HEK293T (cell line): ENCODE results near the gene STX4.

ENCODE experiments used
- FOXA1 ChIP-seq: fragments of 450-650 bp; IDR thresholded peaks from 2 replicates; pipeline ENCODE4 v1.6.1; 2016; ENCODE audit warnings: mild to moderate bottlenecking
- FOXK2 ChIP-seq: fragments of 450-650 bp; IDR thresholded peaks from 2 replicates; pipeline ENCODE4 v1.6.1; 2016; ENCODE audit warnings: mild to moderate bottlenecking
- SP1 ChIP-seq: fragments of 450-650 bp; IDR thresholded peaks from 2 replicates; pipeline ENCODE4 v1.6.1; 2017

DNA sequence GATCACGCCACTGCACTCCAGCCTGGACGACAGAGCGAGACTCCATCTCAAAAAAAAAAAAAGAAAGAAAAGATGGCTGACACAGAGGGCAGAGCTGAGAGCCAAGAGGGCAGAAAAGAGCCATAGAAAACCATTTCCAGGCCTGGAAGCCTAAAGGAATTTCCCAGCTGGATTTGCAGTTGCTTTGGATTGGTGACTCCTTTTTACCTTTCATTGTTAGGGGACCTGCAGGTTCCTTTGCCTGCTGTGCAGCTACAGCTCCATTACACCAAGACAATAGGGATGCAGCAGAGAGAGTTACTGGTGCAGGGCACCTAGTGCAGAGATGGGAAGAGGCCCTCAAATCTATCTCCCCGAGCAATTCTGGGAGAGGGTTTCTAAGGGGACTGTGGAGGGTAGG lies 22.3 kb downstream of the STX4 start:
- no peak for TF ChIP-seq SP1
- TF ChIP-seq FOXA1: no peak
- TF ChIP-seq FOXK2: no peak
